ENCODE data around the gene SLC8A1. TPM values are rescaled to one million over a fixed set of nuclear protein-coding genes. Genes with fewer than 3 reads are reported as not detected.

SLC8A1 gene
- total RNA-seq, 1 experiment from 2014 or later, result 1.7 TPM

DNA sequence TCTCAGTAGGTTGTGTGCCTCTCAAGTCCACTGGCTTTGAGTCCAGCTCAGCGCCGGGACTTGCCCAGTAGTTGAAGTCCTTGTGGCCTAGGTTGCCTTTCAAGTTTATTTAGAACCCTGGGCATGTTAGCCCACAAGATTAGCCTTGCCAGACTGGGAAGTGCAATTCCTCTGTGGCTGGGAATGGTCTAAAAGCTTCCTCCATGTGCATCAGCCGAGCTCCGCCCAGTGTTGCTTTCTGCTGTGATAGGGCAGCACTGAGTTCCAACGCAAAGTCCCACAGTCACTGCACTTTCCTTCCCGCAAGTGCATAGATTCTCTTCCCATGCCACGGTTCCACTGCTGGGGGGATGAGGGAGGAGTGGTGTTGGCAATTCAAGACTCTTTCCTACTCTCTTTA lies 364.0 kb downstream of the SLC8A1 start:
- Mint-ChIP-seq H3K27ac (no peak overlapping the region; a peak in 1 of 7 replicates), H3K27me3 (ENCODE audit: low read depth) (no peaks in the 10 kb centered on the region), H3K9me3 (peaks cover 0 to 9% of the 10 kb centered on the region in 2 experiments; a peak in 3 of 5 replicates), H3K36me3 (ENCODE audit: insufficient read depth in 1 of 3, low read depth in 3 of 3) (peaks cover 0 to 9% (median 0%) of the 10 kb centered on the region in 3 experiments; a peak in 3 of 7 replicates), H3K4me1 (no peaks in the 10 kb centered on the region), H3K4me3 (no peak overlapping the region)
- H3K9me3 ChIP-seq (ENCODE audit: control insufficient read depth, low read depth, low read length), result no peaks in the 10 kb centered on the region
- no peaks in the 10 kb centered on the region for H3K79me2 ChIP-seq (ENCODE audit: insufficient read depth, low read length)
- H3K23me2 ChIP-seq (ENCODE audit: insufficient read length, low read depth, low read length, poor library complexity, severe bottlenecking), result no peaks in the 10 kb centered on the region
- H2BK20ac ChIP-seq (ENCODE audit: low read depth, low read length, poor library complexity, severe bottlenecking), result no peak overlapping the region
- H3K79me1 ChIP-seq (ENCODE audit: insufficient read depth, low read depth, low read length, poor library complexity, severe bottlenecking), result no peaks in the 10 kb centered on the region
- no peak overlapping the region for H3T11ph ChIP-seq (ENCODE audit: low read length)
- H4K8ac ChIP-seq (replicated peaks; ENCODE audit: insufficient read length, low read depth, low read length), result no peak overlapping the region
- no peak overlapping the region for H2BK15ac ChIP-seq (ENCODE audit: low read depth, low read length)
- no peak overlapping the region for H3K56ac ChIP-seq (ENCODE audit: insufficient read length, low read depth, low read length)
- WGBS (ENCODE audit: extremely low coverage, insufficient read length, low lambda C conversion rate), result no CpG with 5 or more reads among the region's 7 CpGs
- no peak overlapping the region for H4K91ac ChIP-seq (ENCODE audit: insufficient read length, low read depth, low read length)
- no peak overlapping the region for H3K27ac ChIP-seq (ENCODE audit: insufficient read length, low read depth, low read length)
- H3K4me2 ChIP-seq (ENCODE audit: insufficient read depth, insufficient read length, low read length), result no peak overlapping the region
- no peak overlapping the region for H2AFZ ChIP-seq (ENCODE audit: low read length)
- TF ChIP-seq, protein P1, sequence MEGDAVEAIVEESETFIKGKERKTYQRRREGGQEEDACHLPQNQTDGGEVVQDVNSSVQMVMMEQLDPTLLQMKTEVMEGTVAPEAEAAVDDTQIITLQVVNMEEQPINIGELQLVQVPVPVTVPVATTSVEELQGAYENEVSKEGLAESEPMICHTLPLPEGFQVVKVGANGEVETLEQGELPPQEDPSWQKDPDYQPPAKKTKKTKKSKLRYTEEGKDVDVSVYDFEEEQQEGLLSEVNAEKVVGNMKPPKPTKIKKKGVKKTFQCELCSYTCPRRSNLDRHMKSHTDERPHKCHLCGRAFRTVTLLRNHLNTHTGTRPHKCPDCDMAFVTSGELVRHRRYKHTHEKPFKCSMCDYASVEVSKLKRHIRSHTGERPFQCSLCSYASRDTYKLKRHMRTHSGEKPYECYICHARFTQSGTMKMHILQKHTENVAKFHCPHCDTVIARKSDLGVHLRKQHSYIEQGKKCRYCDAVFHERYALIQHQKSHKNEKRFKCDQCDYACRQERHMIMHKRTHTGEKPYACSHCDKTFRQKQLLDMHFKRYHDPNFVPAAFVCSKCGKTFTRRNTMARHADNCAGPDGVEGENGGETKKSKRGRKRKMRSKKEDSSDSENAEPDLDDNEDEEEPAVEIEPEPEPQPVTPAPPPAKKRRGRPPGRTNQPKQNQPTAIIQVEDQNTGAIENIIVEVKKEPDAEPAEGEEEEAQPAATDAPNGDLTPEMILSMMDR (conservative IDR thresholded peaks at IDR 0.05), result no peak
- no peak overlapping the region for H3K9ac ChIP-seq (ENCODE audit: extremely low read depth, insufficient read length, low read length)
- H4K5ac ChIP-seq (ENCODE audit: insufficient read length, low read depth, low read length), result no peak overlapping the region
- no peak overlapping the region for H2BK12ac ChIP-seq (ENCODE audit: insufficient read length, low read depth, low read length)
- no peaks in the 10 kb centered on the region for H3K4me1 ChIP-seq (ENCODE audit: insufficient read depth, low read length)
- H2BK120ac ChIP-seq (ENCODE audit: low read depth, low read length, poor library complexity, severe bottlenecking), result no peak overlapping the region
- H3K27me3 ChIP-seq (ENCODE audit: insufficient read depth, low read length), result no peaks in the 10 kb centered on the region
- H2AK5ac ChIP-seq (ENCODE audit: insufficient read length, low read length), result no peak overlapping the region
- H3K4ac ChIP-seq (ENCODE audit: low read depth, low read length), result no peak overlapping the region
- H4K20me1 ChIP-seq (ENCODE audit: control insufficient read depth, insufficient read depth, insufficient read length), result no peaks in the 10 kb centered on the region
- H3K23ac ChIP-seq (ENCODE audit: insufficient read length, low read depth, low read length), result no peak overlapping the region
- no peak overlapping the region for H2BK5ac ChIP-seq (ENCODE audit: insufficient read length, low read length)
- no peak overlapping the region for H3K14ac ChIP-seq (ENCODE audit: insufficient read depth, low read length)
- no peak for DNase-seq
- no peak overlapping the region for H3K18ac ChIP-seq (ENCODE audit: insufficient read length, low read depth, low read length)

All from H9 (cell line).